Measurements from ENCODE around the gene ANKRD26. TPM values are rescaled to one million over a fixed set of nuclear protein-coding genes. Genes with fewer than 3 reads are reported as not detected.

The ANKRD26 gene
- polyA plus RNA-seq (2011; rRNA removed), result 3.3 and 4.1 TPM in 2 replicates
- polyA plus RNA-seq (2012; cell fraction: cytosol; rRNA removed), result 0.51 and 0.59 TPM in 2 replicates
- polyA plus RNA-seq (2012; cell fraction: nucleus; rRNA removed), result 0.64 and 0.82 TPM in 2 replicates
- polyA plus RNA-seq (2017; fragmentation: RNase III; extraction: RNeasy Plus Mini Kit Qiagen cat#74134 plus additional on column Dnase treatment), result 4.0 to 4.3 TPM (median 4.0 TPM) in 3 replicates
- polyA minus RNA-seq (2011; rRNA and poly(A)+ RNA removed), result 2.7 and 3.3 TPM in 2 replicates

- DNase-seq (ENCODE audit: low read depth in 1 of 2, low spot score in 1 of 2) (peak; percentile 92 to 98), FAIRE-seq (peak; percentile 43), ATAC-seq (peak; percentile 92 to 94)
- Histone ChIP-seq H3K4me3 (peak within 1 kb of the TSS; percentile 58), H3K9me3 (no peaks in the 10 kb centered on the region), H3K27ac (peak within 1 kb of the TSS; percentile 87 to 94), H3K4me2 (peak within 1 kb of the TSS; percentile 84), H3K4me1 (0 out of 3 replicates have a peak, but pooled peaks cover 4% of the 10 kb centered on the region)
- CTCF ChIA-PET, result no interaction called here
- TF ChIP-seq HOXA7 (CRISPR knock-in tag; IDR thresholded peaks at IDR 0.05) (no peak), RNF2 (IDR thresholded peaks at IDR 0.05; ENCODE audit: borderline replicate concordance, low read depth) (no peak), ZFP36 (IDR thresholded peaks at IDR 0.05; ENCODE audit: borderline replicate concordance, partially characterized antibody) (no peak), NR3C1 (IDR thresholded peaks at IDR 0.05) (no peak), FOSB (CRISPR knock-in tag; IDR thresholded peaks at IDR 0.05) (no peak), JUN (IDR thresholded peaks at IDR 0.05) (peak; percentile 56 to 75; a peak in 3 of 5 replicates), ATOH8 (CRISPR knock-in tag; IDR thresholded peaks at IDR 0.05; ENCODE audit: low read depth) (no peak), NFE2L2 (conservative IDR thresholded peaks at IDR 0.05; ENCODE audit: low read length) (no peak), MAX (IDR thresholded peaks at IDR 0.05) (peak; percentile 51; the same call in 1 of the 2 replicates), ZC3H11A (IDR thresholded peaks at IDR 0.05) (no peak), HOXB5 (CRISPR knock-in tag; IDR thresholded peaks at IDR 0.05) (no peak), GATA3 (IDR thresholded peaks at IDR 0.05; ENCODE audit: borderline replicate concordance) (no peak), CBX2 (IDR thresholded peaks at IDR 0.05; ENCODE audit: borderline replicate concordance, low read depth) (no peak), BCL3 (IDR thresholded peaks at IDR 0.05) (peak; percentile 85; the same call in 1 of the 3 replicates), CBX8 (IDR thresholded peaks at IDR 0.05) (no peak), MAFK (IDR thresholded peaks at IDR 0.05; ENCODE audit: partially characterized antibody) (no peak), MYC (IDR thresholded peaks at IDR 0.05; ENCODE audit: borderline replicate concordance, low read length) (peak; percentile 66; the same call in 1 of the 2 replicates), RARB (CRISPR knock-in tag; IDR thresholded peaks at IDR 0.05) (no peak), CTCF (IDR thresholded peaks at IDR 0.05) (peak; percentile 17; the same call in 2 of the 3 replicates), PHF8 (IDR thresholded peaks at IDR 0.05; ENCODE audit: borderline replicate concordance, low read depth) (peak; percentile 78), POLR2A (IDR thresholded peaks at IDR 0.05; ENCODE audit: low read length) (peak; percentile 91), TFCP2L1 (CRISPR knock-in tag; IDR thresholded peaks at IDR 0.05) (no peak)
- TF ChIP-seq, protein P1, sequence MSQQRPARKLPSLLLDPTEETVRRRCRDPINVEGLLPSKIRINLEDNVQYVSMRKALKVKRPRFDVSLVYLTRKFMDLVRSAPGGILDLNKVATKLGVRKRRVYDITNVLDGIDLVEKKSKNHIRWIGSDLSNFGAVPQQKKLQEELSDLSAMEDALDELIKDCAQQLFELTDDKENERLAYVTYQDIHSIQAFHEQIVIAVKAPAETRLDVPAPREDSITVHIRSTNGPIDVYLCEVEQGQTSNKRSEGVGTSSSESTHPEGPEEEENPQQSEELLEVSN (IDR thresholded peaks at IDR 0.05; ENCODE audit: borderline replicate concordance, low read depth), result peak; percentile 63
- TF ChIP-seq, protein P2, sequence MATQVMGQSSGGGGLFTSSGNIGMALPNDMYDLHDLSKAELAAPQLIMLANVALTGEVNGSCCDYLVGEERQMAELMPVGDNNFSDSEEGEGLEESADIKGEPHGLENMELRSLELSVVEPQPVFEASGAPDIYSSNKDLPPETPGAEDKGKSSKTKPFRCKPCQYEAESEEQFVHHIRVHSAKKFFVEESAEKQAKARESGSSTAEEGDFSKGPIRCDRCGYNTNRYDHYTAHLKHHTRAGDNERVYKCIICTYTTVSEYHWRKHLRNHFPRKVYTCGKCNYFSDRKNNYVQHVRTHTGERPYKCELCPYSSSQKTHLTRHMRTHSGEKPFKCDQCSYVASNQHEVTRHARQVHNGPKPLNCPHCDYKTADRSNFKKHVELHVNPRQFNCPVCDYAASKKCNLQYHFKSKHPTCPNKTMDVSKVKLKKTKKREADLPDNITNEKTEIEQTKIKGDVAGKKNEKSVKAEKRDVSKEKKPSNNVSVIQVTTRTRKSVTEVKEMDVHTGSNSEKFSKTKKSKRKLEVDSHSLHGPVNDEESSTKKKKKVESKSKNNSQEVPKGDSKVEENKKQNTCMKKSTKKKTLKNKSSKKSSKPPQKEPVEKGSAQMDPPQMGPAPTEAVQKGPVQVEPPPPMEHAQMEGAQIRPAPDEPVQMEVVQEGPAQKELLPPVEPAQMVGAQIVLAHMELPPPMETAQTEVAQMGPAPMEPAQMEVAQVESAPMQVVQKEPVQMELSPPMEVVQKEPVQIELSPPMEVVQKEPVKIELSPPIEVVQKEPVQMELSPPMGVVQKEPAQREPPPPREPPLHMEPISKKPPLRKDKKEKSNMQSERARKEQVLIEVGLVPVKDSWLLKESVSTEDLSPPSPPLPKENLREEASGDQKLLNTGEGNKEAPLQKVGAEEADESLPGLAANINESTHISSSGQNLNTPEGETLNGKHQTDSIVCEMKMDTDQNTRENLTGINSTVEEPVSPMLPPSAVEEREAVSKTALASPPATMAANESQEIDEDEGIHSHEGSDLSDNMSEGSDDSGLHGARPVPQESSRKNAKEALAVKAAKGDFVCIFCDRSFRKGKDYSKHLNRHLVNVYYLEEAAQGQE (IDR thresholded peaks at IDR 0.05), result no peak
- TF ChIP-seq, protein P3, sequence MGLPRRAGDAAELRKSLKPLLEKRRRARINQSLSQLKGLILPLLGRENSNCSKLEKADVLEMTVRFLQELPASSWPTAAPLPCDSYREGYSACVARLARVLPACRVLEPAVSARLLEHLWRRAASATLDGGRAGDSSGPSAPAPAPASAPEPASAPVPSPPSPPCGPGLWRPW (IDR thresholded peaks at IDR 0.05), result no peak
- TF ChIP-seq, protein P4, sequence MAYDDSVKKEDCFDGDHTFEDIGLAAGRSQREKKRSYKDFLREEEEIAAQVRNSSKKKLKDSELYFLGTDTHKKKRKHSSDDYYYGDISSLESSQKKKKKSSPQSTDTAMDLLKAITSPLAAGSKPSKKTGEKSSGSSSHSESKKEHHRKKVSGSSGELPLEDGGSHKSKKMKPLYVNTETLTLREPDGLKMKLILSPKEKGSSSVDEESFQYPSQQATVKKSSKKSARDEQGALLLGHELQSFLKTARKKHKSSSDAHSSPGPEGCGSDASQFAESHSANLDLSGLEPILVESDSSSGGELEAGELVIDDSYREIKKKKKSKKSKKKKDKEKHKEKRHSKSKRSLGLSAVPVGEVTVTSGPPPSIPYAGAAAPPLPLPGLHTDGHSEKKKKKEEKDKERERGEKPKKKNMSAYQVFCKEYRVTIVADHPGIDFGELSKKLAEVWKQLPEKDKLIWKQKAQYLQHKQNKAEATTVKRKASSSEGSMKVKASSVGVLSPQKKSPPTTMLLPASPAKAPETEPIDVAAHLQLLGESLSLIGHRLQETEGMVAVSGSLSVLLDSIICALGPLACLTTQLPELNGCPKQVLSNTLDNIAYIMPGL (CRISPR knock-in tag; IDR thresholded peaks at IDR 0.05; ENCODE audit: borderline replicate concordance), result no peak
- POLR2A ChIA-PET, result interaction anchor here (0.6 to 1.4 kb wide), 3 partner anchors 10 to 244 kb away, joined by 3 to 4 read pairs (median 3); no protein-coding TSS in a partner anchor
- under 1% methylated on average over 60 of the region's 65 CpGs for WGBS (ENCODE audit: missing lambda C conversion rate)
These were observed at the start of gene ANKRD26 for GRCh38 chr10:27099916-27100812. TSS of gene ANKRD26 (minus strand) at chr10:27100494. CDS start at chr10:27100326, 168 bp downstream.
